NCI-H2171 treated with DMSO at 0.1 percent for 48 hours (cell line): ENCODE measurements around the gene CDK6.
A peak's percentile ranks its signal among the peaks of the same experiment; 100 is the strongest.
"Not testable (repeated sequence)": the region's sequence is repeated elsewhere in the genome, so short reads cannot be mapped to it uniquely, and the experiment has no call there.

Source experiments
- DNase-seq: peaks from one replicate; lab custom pipeline; 2025; lab: John Stamatoyannopoulos, UW

The CDK6 gene

GRCh38 chr7:92761391-92762097, 74.8 kb downstream of the CDK6 start:
- DNase-seq: no peak

GRCh38 chr7:92758796-92759431, 77.5 kb downstream of the CDK6 start:
- DNase-seq: no peak

GRCh38 chr7:92757311-92757910, 79.0 kb downstream of the CDK6 start:
- not testable (repeated sequence) for DNase-seq

DNA sequence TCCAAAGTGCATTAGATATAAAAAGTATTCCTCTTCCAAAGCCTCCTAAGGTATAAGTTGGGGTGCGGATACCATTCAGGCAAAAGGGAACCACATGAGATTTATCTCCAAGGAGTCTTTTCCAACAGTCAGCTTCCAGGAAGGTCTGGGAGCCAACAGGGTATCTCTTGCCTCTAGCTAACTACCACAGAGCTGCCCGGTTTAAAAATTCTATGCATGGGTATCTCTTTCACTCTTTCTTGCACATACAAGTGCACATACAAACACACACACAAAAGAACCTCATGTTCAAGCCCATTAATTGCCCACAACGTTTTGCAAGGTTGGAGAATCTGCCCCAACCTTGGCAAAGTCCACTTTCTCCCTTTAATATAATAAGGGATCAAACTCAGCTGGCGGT, 80.7 kb downstream of the CDK6 start:
- no peak for DNase-seq

- DNase-seq: peak; percentile 82
Measured at GRCh38 chr7:92754919-92755581, 81.3 kb downstream of the CDK6 start.

- DNase-seq: no peak
Measured at GRCh38 chr7:92753614-92754013, 82.8 kb downstream of the CDK6 start.

DNA sequence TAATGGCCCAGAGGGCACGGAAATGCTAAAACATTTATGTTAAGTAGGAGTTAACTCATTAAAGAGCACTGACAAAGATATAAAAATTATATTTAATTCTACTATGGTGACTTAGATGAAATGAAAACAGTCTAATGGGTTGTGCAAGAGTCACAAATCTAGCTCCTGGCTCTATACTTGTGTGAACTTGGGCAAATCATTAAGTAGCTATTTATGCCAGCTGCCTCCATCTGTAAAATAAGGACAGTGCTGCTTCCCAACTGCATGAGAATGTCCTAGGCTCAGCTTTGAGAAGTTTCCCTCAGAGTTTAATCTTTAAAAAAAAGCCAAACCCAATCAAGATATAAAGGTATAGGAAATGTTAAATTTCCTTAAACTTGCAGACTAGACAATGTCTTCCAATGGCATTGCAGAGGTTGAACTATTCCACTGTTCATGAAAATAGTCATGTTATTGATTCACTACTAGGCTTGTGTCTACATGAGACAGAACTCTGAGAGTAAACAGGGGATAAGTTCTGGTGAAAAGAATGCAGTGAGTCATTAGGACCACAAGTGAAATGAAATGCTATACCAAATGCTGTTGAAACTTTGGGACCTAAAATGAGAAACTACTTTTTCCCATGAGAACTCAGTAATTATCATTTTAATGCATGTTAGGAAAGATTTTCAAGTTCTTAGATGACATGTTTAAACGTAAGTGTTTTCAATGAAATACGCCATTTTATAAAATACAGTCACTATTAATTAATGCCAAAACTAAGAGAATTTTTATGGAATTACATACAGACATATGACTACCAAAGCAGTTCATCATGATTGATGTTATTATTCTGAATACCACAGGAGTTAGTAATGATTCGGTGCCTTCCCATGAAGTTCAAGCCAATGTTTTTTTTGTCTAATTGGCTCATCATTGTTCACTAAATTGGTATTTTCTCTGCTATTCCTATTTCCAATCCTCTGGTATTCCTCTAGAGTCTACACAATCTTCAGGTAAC, 84.2 kb downstream of the CDK6 start:
- DNase-seq: no peak

- DNase-seq: no peak
Measured at GRCh38 chr7:92750946-92751345, 85.4 kb downstream of the CDK6 start.

DNA sequence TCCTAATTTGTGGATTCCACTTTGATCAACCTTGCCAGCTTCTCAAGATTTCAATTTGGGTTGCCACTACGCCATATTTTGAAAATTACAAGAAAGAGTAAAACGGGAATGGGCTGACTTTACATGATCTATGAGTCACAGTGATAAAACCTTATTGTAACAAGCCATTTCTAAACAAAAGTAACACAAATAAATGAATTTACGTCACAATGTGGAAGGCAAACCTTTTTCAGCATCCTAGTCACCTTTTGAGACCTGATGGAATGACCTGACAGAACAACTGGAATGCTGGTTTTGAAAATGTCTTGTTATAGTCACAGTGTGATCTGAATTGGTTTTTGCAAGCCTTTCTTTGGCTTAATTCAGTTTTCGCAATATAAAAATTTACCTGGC, 85.9 kb downstream of the CDK6 start:
- DNase-seq: no peak

GRCh38 chr7:92749832-92750446, 86.4 kb downstream of the CDK6 start:
- no peak for DNase-seq

- no peak for DNase-seq
Measured at GRCh38 chr7:92749327-92749755, 87.0 kb downstream of the CDK6 start.

GRCh38 chr7:92748495-92748894, 87.9 kb downstream of the CDK6 start:
- no peak for DNase-seq

DNA sequence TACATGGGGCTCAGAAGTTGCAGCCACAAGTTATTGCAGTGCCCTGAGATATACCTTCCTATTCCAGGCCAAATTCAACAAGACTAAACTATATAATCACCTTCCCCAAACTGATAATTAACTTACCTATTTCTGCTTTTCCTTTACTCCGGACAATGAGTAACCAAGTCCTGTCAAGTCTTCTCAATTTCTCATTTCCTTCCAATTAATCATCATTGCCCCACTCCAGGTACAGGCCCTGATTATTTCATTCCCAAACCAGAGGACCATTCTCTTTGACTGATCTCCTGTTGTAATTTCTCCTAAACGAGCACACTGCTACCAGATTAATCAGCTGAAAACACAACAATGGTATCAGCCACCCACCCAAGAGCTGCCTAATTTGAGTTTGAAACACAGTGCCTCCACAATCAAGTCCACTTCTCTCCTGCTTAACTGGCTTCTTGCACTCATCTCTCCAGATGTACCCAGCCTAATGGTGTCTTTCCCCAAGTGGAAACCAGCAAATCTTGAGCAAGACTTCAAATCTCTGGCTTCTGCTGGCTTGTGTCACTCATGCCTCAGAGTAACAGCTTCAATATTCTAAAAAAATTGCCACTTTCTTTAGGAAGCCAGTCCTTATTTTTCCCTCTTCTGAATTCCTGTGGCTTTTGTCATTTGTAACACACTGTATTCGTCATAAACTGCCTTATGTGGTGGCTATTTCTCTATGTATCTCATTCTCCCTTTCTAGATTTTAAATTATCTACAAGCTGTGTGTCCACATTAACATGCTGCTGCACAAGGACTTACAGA, 89.1 kb downstream of the CDK6 start:
- DNase-seq: no peak

GRCh38 chr7:92745241-92745640, 91.1 kb downstream of the CDK6 start:
- no peak for DNase-seq

- not testable (repeated sequence) for DNase-seq
Measured at GRCh38 chr7:92744180-92744579, 92.2 kb downstream of the CDK6 start.

DNA sequence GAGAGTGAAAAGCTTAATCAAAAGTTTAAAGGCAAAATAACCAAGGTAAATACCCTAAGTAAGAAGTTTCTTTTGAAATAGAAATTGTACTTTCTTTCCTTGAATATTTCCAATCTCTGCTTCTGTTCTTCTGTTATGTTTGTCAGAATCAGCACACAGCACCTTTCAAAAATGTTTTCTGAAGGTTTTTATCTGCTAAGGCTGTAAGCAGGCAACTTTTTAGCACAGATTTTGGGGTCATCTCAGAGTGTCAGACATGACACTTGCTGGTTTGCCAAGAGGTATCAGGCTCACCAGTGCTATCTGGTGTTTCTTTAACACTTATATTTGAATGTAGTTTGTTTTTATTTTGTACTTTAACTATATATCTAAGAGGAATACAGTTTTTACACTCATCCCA, 94.2 kb downstream of the CDK6 start:
- no peak for DNase-seq

DNA sequence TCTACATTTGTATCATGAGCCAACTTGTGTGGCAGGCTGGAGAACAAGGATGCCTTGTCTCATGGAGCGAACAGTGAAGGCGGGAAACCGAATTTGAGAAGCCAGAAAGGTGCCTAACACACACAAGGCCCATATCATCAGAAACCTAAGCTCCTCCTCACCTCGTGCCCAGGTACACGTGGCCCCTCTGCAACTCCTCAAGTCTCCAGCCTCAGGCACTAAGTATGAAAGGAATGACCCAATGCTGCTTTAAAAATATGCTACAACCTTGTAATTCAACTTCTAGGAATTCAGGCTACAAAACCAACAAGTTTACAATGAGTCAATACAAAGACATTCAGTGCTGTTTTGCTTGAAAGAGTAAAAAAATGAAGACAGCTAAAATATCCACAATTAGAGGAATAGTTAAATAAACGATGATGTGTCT, 95.7 kb downstream of the CDK6 start:
- DNase-seq: no peak

DNA sequence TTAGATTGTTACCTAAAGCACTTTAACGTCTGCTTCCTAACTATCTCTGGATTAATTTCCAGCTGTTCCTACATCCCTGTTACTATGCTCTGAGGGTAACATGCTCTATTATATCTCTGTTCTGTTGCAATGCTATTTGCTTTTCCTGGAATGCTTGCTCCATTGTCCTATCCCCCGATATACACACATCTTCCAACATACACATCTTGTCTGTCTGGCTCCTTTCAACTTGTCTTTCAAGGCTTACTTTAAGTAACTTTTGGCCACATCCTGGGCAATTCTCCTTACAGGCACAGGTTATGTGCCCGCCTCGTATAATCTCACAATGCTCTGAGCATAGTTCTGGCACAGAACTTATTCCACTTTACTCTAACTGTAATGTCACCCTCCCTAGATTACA, 96.2 kb downstream of the CDK6 start:
- DNase-seq: no peak

DNA sequence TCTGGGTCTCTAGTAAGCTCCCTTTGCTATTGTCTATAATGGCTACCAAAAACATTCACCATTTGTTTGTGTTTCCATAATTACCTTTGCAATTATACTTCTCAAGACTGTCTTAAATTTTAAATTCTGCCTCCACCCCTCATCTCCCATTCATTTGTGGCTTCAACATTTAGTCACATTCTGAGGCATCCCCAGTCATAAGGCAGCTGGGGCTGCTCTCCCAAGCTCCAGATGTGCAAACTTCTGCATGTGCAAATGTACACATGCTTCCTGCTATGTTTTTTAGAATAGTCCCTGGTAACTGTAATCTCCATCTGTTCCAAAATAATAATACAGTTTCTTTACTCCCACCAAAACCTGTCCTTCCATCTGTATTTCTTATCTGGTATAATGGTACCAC, 97.3 kb downstream of the CDK6 start:
- DNase-seq: no peak

- DNase-seq: no peak
Measured at GRCh38 chr7:92737706-92738105, 98.7 kb downstream of the CDK6 start.
